Astrocyte of the spinal cord (primary cell): ENCODE results near the gene FUT4.
A peak's percentile ranks its signal among the peaks of the same experiment; 100 is the strongest.

ENCODE experiments used
- DNase-seq: peaks from one replicate; pipeline ENCODE4 v3.0.0; 2011; ENCODE audit warnings: low read depth, low spot score
- H3K4me3 ChIP-seq: 2 replicates; pipeline ENCODE4 v1.5.1; 2011; ENCODE audit warnings: low read depth, mild to moderate bottlenecking, low read length, moderate library complexity
- in situ Hi-C: cut with HindIII; loops from 2 replicates; pipeline ENCODE4 v1.10.0; 2017; ENCODE audit warnings: low sequenced_read_pairs
- TF ChIP-seq, protein P1 (sequence below): IDR thresholded peaks from 2 replicates; pipeline ENCODE4 v1.5.1; 2012; ENCODE audit warnings: low read depth, mild to moderate bottlenecking, low read length, inconsistent platforms

FUT4 gene

GRCh38 chr11:94507485-94507884, 36.2 kb upstream of the FUT4 start:
- DNase-seq, result no peak
- TF ChIP-seq, protein P1, sequence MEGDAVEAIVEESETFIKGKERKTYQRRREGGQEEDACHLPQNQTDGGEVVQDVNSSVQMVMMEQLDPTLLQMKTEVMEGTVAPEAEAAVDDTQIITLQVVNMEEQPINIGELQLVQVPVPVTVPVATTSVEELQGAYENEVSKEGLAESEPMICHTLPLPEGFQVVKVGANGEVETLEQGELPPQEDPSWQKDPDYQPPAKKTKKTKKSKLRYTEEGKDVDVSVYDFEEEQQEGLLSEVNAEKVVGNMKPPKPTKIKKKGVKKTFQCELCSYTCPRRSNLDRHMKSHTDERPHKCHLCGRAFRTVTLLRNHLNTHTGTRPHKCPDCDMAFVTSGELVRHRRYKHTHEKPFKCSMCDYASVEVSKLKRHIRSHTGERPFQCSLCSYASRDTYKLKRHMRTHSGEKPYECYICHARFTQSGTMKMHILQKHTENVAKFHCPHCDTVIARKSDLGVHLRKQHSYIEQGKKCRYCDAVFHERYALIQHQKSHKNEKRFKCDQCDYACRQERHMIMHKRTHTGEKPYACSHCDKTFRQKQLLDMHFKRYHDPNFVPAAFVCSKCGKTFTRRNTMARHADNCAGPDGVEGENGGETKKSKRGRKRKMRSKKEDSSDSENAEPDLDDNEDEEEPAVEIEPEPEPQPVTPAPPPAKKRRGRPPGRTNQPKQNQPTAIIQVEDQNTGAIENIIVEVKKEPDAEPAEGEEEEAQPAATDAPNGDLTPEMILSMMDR, result no peak
- H3K4me3 ChIP-seq, result no peak overlapping the region
- in situ Hi-C loops, result no loop called here

DNA sequence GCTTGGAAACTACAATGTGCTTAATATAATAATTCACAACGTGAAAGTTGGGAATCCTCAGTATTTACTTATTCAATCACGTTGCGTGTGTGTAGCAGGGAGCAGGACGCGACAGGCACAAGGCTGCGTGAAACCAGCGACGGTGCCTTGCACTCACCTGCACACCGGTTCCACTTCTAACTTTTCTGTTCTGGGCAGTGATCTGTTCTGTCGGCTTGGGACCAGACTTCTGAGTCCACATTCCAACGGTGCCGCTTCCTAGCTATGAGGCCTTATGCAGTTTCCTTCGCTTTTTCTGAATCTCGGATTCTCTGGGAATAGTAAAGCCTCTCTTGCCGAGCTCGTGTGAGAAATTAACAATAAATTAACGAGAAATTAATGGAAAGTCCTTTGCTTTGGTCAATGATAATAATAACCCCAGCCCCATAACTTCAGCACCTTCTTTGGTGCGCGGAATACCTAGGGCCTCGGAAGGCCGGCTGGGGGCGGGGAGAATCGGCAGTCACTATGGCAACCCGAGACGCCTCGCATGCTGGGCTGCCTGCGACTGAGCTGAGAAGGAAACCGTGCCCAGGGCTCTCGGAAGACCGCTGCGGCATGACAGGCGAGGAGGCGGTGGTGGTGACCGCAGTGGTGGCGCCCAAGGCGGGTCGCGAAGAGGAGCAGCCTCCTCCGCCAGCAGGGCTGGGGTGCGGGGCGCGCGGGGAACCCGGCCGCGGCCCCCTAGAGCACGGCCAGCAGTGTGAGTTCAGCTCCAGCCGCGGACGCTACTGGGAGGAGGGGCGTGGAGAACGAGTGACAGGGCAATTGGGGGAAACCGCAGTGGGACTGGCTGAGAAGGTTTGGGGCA, 31.6 kb upstream of the FUT4 start, which contains the start of gene C11orf97:
Gene C11orf97, plus strand, starts transcription at position 530 of the 850 bp plus-strand sequence. Its CDS starts 68 bp downstream, at position 598.
- TF ChIP-seq, protein P1, result no peak
- in situ Hi-C loops, result no loop called here
- H3K4me3 ChIP-seq, result peak within 1 kb of the TSS; percentile 46
- peak; percentile 30 for DNase-seq

DNA sequence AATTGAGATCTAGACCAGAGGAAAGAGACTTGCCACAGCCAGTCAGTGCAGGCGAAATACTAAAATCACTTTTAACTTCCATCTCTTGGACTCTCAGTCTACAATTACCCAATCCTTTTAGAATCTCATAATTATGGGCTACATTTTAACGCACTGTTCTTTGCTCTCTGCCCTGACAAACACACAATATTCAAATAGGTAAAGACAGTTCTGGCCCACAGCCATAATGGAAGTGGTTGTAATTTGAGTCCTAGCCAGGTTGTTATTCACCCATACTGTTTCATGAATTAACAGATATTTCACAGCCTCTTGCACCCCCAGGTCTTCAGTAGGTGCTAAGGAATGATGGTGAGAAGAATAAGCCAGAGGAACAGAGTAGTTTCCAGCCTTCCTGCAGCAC, 30.6 kb upstream of the FUT4 start:
- DNase-seq, result no peak
- H3K4me3 ChIP-seq, result no peak overlapping the region
- TF ChIP-seq, protein P1, result no peak
- in situ Hi-C loops, result no loop called here

DNA sequence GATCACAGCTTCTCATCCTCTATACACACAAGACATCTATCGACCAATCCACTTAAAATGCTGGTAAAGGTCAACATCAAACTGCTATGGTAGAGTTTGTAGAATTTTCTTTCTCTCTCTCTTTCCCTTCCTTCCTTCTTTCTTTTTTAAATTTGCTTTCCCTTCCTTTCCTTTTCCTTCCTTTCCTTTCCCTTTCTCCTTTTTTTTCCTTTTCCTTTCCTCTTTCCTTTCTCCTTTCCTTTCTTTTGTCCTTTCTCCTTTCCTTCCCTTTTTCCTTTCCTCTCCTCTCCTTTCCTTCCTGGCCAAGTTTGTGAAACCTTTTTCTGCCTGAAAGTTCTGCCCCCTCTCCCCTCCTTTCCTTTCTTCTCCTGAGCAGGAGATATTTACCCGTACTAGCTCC, 28.3 kb upstream of the FUT4 start:
- no peak for DNase-seq
- in situ Hi-C loops, result no loop called here

GRCh38 chr11:94516725-94517124, 27.0 kb upstream of the FUT4 start:
- no peak overlapping the region for H3K4me3 ChIP-seq
- in situ Hi-C loops, result no loop called here
- TF ChIP-seq, protein P1, result no peak
- no peak for DNase-seq

More for the DNA sequence above, 28.3 kb upstream of the FUT4 start:
- no peak overlapping the region for H3K4me3 ChIP-seq
- TF ChIP-seq, protein P1, result no peak

DNA sequence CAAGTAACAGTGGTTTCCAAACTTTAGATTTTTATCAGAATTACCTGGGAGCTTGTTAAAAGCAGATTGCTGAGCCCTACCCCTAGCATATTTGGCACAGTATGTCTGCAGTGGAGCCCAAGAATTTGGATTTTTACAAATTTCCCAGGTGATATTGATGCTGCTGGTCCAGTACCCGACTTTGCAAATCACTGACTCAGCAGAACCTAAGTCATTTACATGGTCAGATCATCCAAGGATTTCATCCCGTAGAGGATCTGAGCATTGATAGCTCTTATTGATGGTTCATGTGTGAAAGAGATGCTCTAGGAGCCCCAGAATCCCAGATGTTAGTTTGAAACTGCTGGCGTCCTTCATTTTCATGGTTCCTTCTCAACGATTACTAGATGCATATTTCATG, 25.4 kb upstream of the FUT4 start:
- TF ChIP-seq, protein P1, result no peak
- no peak for DNase-seq
- in situ Hi-C loops, result no loop called here
- no peak overlapping the region for H3K4me3 ChIP-seq
